Mesendoderm (in vitro differentiated cells): ENCODE data around the gene RRP1.

Source experiments
- DNase-seq: peaks from one replicate; pipeline ENCODE4 v3.0.0; 2013
- H2AK5ac ChIP-seq: 2 replicates; pipeline ENCODE4 v1.6.1; 2013; ENCODE audit warnings: low read length, inconsistent platforms
- H2BK120ac ChIP-seq: 2 replicates; pipeline ENCODE4 v1.6.1; 2013; ENCODE audit warnings: low read depth, mild to moderate bottlenecking, low read length, moderate library complexity, mixed read lengths
- H2BK15ac ChIP-seq: replicated peaks from 2 replicates; pipeline ENCODE4 v1.6.1; 2013; ENCODE audit warnings: low read depth, mild to moderate bottlenecking, moderate library complexity
- H2BK5ac ChIP-seq: 2 replicates; pipeline ENCODE4 v1.6.1; 2013; ENCODE audit warnings: low read length, inconsistent platforms
- H3K18ac ChIP-seq: 2 replicates; pipeline ENCODE4 v1.6.1; 2013; ENCODE audit warnings: mild to moderate bottlenecking, low read length, mixed read lengths
- H3K23ac ChIP-seq: one replicate; pipeline ENCODE4 v1.6.1; 2013; ENCODE audit warnings: low read length
- H3K27ac ChIP-seq: 2 replicates; pipeline ENCODE4 v1.5.1; 2013; ENCODE audit warnings: low read depth, mild to moderate bottlenecking, inconsistent platforms, low read length, moderate library complexity
- H3K27me3 ChIP-seq: 2 replicates; pipeline ENCODE4 v1.6.1; 2013; ENCODE audit warnings: low read length, control low read depth, mild to moderate bottlenecking, inconsistent platforms; ENCODE audit not compliant: insufficient read depth, poor library complexity
- H3K36me3 ChIP-seq: 2 replicates; pipeline ENCODE4 v1.6.1; 2013; ENCODE audit warnings: low read length, inconsistent platforms; ENCODE audit not compliant: control insufficient read depth, insufficient read depth
- H3K4ac ChIP-seq: one replicate; pipeline ENCODE4 v1.6.1; 2013; ENCODE audit warnings: low read depth, mild to moderate bottlenecking, low read length, moderate library complexity
- H3K4me1 ChIP-seq: 2 replicates; pipeline ENCODE4 v1.6.1; 2013; ENCODE audit warnings: low read depth, low read length, inconsistent platforms; ENCODE audit not compliant: control insufficient read depth
- H3K4me2 ChIP-seq: 2 replicates; pipeline ENCODE4 v1.6.1; 2013; ENCODE audit warnings: low read length
- H3K4me3 ChIP-seq: 2 replicates; pipeline ENCODE4 v1.5.1; 2013; ENCODE audit warnings: mild to moderate bottlenecking, low read length
- H3K56ac ChIP-seq: one replicate; pipeline ENCODE4 v1.6.1; 2013; ENCODE audit warnings: low read length
- H3K79me1 ChIP-seq: 2 replicates; pipeline ENCODE4 v1.6.1; 2013; ENCODE audit warnings: low read length, inconsistent platforms
- H3K79me2 ChIP-seq: 2 replicates; pipeline ENCODE4 v1.6.1; 2013; ENCODE audit warnings: mild to moderate bottlenecking, low read length; ENCODE audit not compliant: control insufficient read depth, insufficient read depth
- H3K9ac ChIP-seq: 2 replicates; pipeline ENCODE4 v1.6.1; 2013; ENCODE audit warnings: low read length, inconsistent platforms
- H4K5ac ChIP-seq: one replicate; pipeline ENCODE4 v1.6.1; 2013; ENCODE audit warnings: low read length
- H4K8ac ChIP-seq: one replicate; pipeline ENCODE4 v1.6.1; 2013; ENCODE audit warnings: low read depth, mild to moderate bottlenecking, control low read depth, low read length, moderate library complexity
- WGBS: extraction: QIAGEN DNeasy Blood & Tissue Kit; methylation state at CpG from one replicate; pipeline ENCODE4 v1.1.7; 2013; ENCODE audit warnings: low lambda C conversion rate, missing lambda C conversion rate; ENCODE audit not compliant: insufficient coverage; ENCODE audit errors: extremely low coverage; 5-methylcytosine and 5-hydroxymethylcytosine counted together

The RRP1 gene

GRCh38 chr21:43816611-43817071, 27.3 kb downstream of the RRP1 start:
- H3K9ac ChIP-seq: no peak overlapping the region
- H4K8ac ChIP-seq: no peak overlapping the region
- no CpG with 5 or more reads among the region's 14 CpGs for WGBS
- H2BK5ac ChIP-seq: no peak overlapping the region
- no peaks in the 10 kb centered on the region for H3K79me1 ChIP-seq
- no peak overlapping the region for H4K5ac ChIP-seq
- no peaks in the 10 kb centered on the region for H3K36me3 ChIP-seq
- no peak overlapping the region for H2BK120ac ChIP-seq
- H3K23ac ChIP-seq: no peak overlapping the region
- no peaks in the 10 kb centered on the region for H3K4me1 ChIP-seq
- H2BK15ac ChIP-seq: no peak overlapping the region
- H3K4ac ChIP-seq: no peak overlapping the region
- H3K4me3 ChIP-seq: no peak overlapping the region
- no peak overlapping the region for H2AK5ac ChIP-seq
- no peak for DNase-seq
- H3K79me2 ChIP-seq: no peaks in the 10 kb centered on the region
- no peak overlapping the region for H3K4me2 ChIP-seq
- no peak overlapping the region for H3K27ac ChIP-seq
- H3K18ac ChIP-seq: no peak overlapping the region
- no peaks in the 10 kb centered on the region for H3K27me3 ChIP-seq
- H3K56ac ChIP-seq: no peak overlapping the region

GRCh38 chr21:43817157-43818086, 28.0 kb downstream of the RRP1 start:
- Histone ChIP-seq H3K56ac (no peak overlapping the region), H3K79me1 (no peaks in the 10 kb centered on the region), H2BK15ac (no peak overlapping the region), H4K5ac (no peak overlapping the region), H3K23ac (no peak overlapping the region), H3K27me3 (no peaks in the 10 kb centered on the region), H2BK5ac (no peak overlapping the region), H3K18ac (no peak overlapping the region), H3K27ac (no peak overlapping the region), H3K4me2 (no peak overlapping the region), H3K36me3 (no peaks in the 10 kb centered on the region), H3K79me2 (no peaks in the 10 kb centered on the region), H3K4ac (no peak overlapping the region), H2BK120ac (no peak overlapping the region), H3K4me1 (no peaks in the 10 kb centered on the region), H4K8ac (no peak overlapping the region), H3K4me3 (no peak overlapping the region), H3K9ac (no peak overlapping the region), H2AK5ac (no peak overlapping the region)
- WGBS: no CpG with 5 or more reads among the region's 29 CpGs
- DNase-seq: no peak

- no peak overlapping the region for H2AK5ac ChIP-seq
- no peak overlapping the region for H3K4me2 ChIP-seq
- H3K27ac ChIP-seq: no peak overlapping the region
- H2BK5ac ChIP-seq: no peak overlapping the region
- no peak overlapping the region for H3K4ac ChIP-seq
- H2BK15ac ChIP-seq: no peak overlapping the region
- no peak overlapping the region for H3K9ac ChIP-seq
- no peaks in the 10 kb centered on the region for H3K27me3 ChIP-seq
- no peaks in the 10 kb centered on the region for H3K79me2 ChIP-seq
- no peak overlapping the region for H4K8ac ChIP-seq
- H3K79me1 ChIP-seq: no peaks in the 10 kb centered on the region
- H3K4me3 ChIP-seq: no peak overlapping the region
- no peak overlapping the region for H4K5ac ChIP-seq
- WGBS: no CpG with 5 or more reads among the region's 3 CpGs
- H3K4me1 ChIP-seq: no peaks in the 10 kb centered on the region
- H3K56ac ChIP-seq: no peak overlapping the region
- no peak overlapping the region for H3K23ac ChIP-seq
- no peaks in the 10 kb centered on the region for H3K36me3 ChIP-seq
- H3K18ac ChIP-seq: no peak overlapping the region
- H2BK120ac ChIP-seq: no peak overlapping the region
- no peak for DNase-seq
These were observed 29.3 kb downstream of the RRP1 start for GRCh38 chr21:43818685-43819084.

- Histone ChIP-seq H3K23ac (no peak overlapping the region), H3K4me3 (no peak overlapping the region), H3K4me2 (no peak overlapping the region), H2AK5ac (no peak overlapping the region), H3K9ac (no peak overlapping the region), H3K27ac (no peak overlapping the region), H2BK15ac (no peak overlapping the region), H2BK120ac (no peak overlapping the region), H3K18ac (no peak overlapping the region), H3K79me2 (no peaks in the 10 kb centered on the region), H3K36me3 (no peaks in the 10 kb centered on the region), H3K4ac (no peak overlapping the region), H4K5ac (no peak overlapping the region), H3K4me1 (no peaks in the 10 kb centered on the region), H3K79me1 (no peaks in the 10 kb centered on the region), H3K56ac (no peak overlapping the region), H4K8ac (no peak overlapping the region), H2BK5ac (no peak overlapping the region), H3K27me3 (no peaks in the 10 kb centered on the region)
- DNase-seq: no peak
- no CpG with 5 or more reads among the region's 25 CpGs for WGBS
These were observed 30.4 kb downstream of the RRP1 start for GRCh38 chr21:43819511-43820405.

- WGBS: no CpG with 5 or more reads among the region's 11 CpGs
These were observed 31.1 kb downstream of the RRP1 start for GRCh38 chr21:43820466-43820865.

More at GRCh38 chr21:43820466-43820865, 31.1 kb downstream of the RRP1 start:
- Histone ChIP-seq H3K36me3 (no peaks in the 10 kb centered on the region), H2AK5ac (no peak overlapping the region), H2BK120ac (no peak overlapping the region), H4K5ac (no peak overlapping the region), H3K4me2 (no peak overlapping the region), H4K8ac (no peak overlapping the region), H3K18ac (no peak overlapping the region), H3K4ac (no peak overlapping the region), H3K4me3 (no peak overlapping the region), H3K27ac (no peak overlapping the region), H3K79me2 (no peaks in the 10 kb centered on the region), H2BK15ac (no peak overlapping the region), H3K56ac (no peak overlapping the region), H3K23ac (no peak overlapping the region), H3K4me1 (no peaks in the 10 kb centered on the region), H3K79me1 (no peaks in the 10 kb centered on the region), H3K9ac (no peak overlapping the region), H2BK5ac (no peak overlapping the region), H3K27me3 (no peaks in the 10 kb centered on the region)
- no peak for DNase-seq
